SU-DHL-6 (cell line): ENCODE measurements around the gene UBLCP1.
"Not testable (repeated sequence)": the region's sequence is repeated elsewhere in the genome, so short reads cannot be mapped to it uniquely, and the experiment has no call there.

ENCODE experiments used
- H2AFZ ChIP-seq: fragments of 200-600 bp; sonication (generic); 2 replicates; pipeline ENCODE4 v1.6.1; 2014; ENCODE audit warnings: low read depth, mild to moderate bottlenecking, moderate library complexity, mixed read lengths, antibody characterized with exemption, low read length; ENCODE audit not compliant: severe bottlenecking
- H3F3A ChIP-seq: fragments of 200-600 bp; shearing (Covaris generic); 2 replicates; pipeline ENCODE4 v1.6.0; 2016; ENCODE audit warnings: antibody characterized with exemption, mild to moderate bottlenecking; ENCODE audit not compliant: insufficient read depth
- H3K27ac ChIP-seq: fragments of 200-600 bp; sonication (generic); 2 replicates; pipeline ENCODE4 v1.5.1; 2016; ENCODE audit warnings: low read depth, mild to moderate bottlenecking, low read length, moderate library complexity, mixed read lengths
- H3K27me3 ChIP-seq: fragments of 200-600 bp; sonication (generic), shearing (Covaris generic); 2 replicates; pipeline ENCODE4 v1.6.0; 2014; ENCODE audit warnings: mild to moderate bottlenecking, low read length
- H3K36me3 ChIP-seq: fragments of 200-600 bp; sonication (generic); 2 replicates; pipeline ENCODE4 v1.6.1; 2014; ENCODE audit warnings: mild to moderate bottlenecking, low read length, mixed read lengths
- H3K4me2 ChIP-seq: fragments of 300-600, 200-600 bp; shearing (Covaris generic), sonication (generic); 2 replicates; pipeline ENCODE4 v1.6.0; 2014; ENCODE audit warnings: low read length, low read depth, mild to moderate bottlenecking; ENCODE audit not compliant: poor library complexity, severe bottlenecking
- H3K4me3 ChIP-seq: fragments of 200-600 bp; sonication (generic); 2 replicates; pipeline ENCODE4 v1.5.1; 2014; ENCODE audit warnings: antibody characterized with exemption, low read length, mild to moderate bottlenecking, mixed read lengths; ENCODE audit not compliant: insufficient read depth, poor library complexity, severe bottlenecking
- H3K79me2 ChIP-seq: fragments of 200-600 bp; sonication (generic); 2 replicates; pipeline ENCODE4 v1.6.1; 2014; ENCODE audit warnings: mild to moderate bottlenecking, low read length, moderate library complexity; ENCODE audit not compliant: insufficient read depth
- H3K9ac ChIP-seq: fragments of 200-600 bp; sonication (generic); 2 replicates; pipeline ENCODE4 v1.7.0; 2014; ENCODE audit warnings: mild to moderate bottlenecking, low read length
- H3K9me2 ChIP-seq: fragments of 200-600 bp; sonication (generic); replicated peaks from 2 replicates; pipeline ENCODE4 v1.6.1; 2014; ENCODE audit warnings: low read length; ENCODE audit not compliant: insufficient read depth
- H3K9me3 ChIP-seq: fragments of 200-600 bp; sonication (generic); 2 replicates; pipeline ENCODE4 v1.6.1; 2014; ENCODE audit warnings: low read length, mixed read lengths; ENCODE audit not compliant: insufficient read depth
- H4K20me1 ChIP-seq: fragments of 200-600 bp; sonication (generic); 2 replicates; pipeline ENCODE4 v1.6.1; 2014; ENCODE audit warnings: low read depth, mild to moderate bottlenecking, antibody characterized with exemption, low read length, moderate library complexity, mixed read lengths
- EZH2phosphoT487 ChIP-seq: fragments of 200-600 bp; sonication (generic), shearing (Covaris generic); conservative IDR thresholded peaks from 2 replicates; pipeline ENCODE4 v1.6.1; 2018; ENCODE audit warnings: mild to moderate bottlenecking, antibody characterized with exemption, low read length, moderate library complexity, mixed read lengths
- TF ChIP-seq, protein P1 (sequence below): fragments of 200-600 bp; sonication (generic); IDR thresholded peaks from one replicate; pipeline ENCODE4 v1.5.1; 2017; ENCODE audit warnings: antibody characterized with exemption, mild to moderate bottlenecking, low read length, moderate library complexity; ENCODE audit not compliant: insufficient read depth, poor library complexity, severe bottlenecking

UBLCP1 gene

DNA sequence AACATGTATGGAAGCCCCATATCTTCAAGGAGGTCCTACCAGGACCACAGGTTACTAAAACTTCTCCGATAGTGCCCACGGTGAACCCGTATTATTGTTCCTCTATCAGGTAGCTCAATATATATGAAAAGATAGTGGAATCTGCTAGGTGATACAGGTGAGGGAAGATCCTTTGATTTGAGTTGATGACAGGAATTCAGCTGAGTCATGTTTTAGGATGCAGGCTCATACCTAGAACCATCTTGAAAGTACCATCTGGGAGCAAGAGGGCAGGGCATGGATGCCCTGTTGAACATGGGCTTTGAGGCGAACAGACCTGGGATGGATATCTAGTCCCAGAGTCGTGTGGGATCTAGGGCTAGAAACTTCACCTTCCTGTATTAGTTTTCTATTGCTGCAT is 31.8 kb downstream of the UBLCP1 start:
- no peak overlapping the region for H2AFZ ChIP-seq
- no peak overlapping the region for H3K4me3 ChIP-seq
- no peaks in the 10 kb centered on the region for H4K20me1 ChIP-seq
- no peaks in the 10 kb centered on the region for H3K79me2 ChIP-seq
- H3K9ac ChIP-seq, result no peak overlapping the region
- H3K27ac ChIP-seq, result no peak overlapping the region
- H3F3A ChIP-seq, result no peaks in the 10 kb centered on the region
- H3K36me3 ChIP-seq, result no peaks in the 10 kb centered on the region
- TF ChIP-seq EZH2phosphoT487, result no peak
- TF ChIP-seq, protein P1, sequence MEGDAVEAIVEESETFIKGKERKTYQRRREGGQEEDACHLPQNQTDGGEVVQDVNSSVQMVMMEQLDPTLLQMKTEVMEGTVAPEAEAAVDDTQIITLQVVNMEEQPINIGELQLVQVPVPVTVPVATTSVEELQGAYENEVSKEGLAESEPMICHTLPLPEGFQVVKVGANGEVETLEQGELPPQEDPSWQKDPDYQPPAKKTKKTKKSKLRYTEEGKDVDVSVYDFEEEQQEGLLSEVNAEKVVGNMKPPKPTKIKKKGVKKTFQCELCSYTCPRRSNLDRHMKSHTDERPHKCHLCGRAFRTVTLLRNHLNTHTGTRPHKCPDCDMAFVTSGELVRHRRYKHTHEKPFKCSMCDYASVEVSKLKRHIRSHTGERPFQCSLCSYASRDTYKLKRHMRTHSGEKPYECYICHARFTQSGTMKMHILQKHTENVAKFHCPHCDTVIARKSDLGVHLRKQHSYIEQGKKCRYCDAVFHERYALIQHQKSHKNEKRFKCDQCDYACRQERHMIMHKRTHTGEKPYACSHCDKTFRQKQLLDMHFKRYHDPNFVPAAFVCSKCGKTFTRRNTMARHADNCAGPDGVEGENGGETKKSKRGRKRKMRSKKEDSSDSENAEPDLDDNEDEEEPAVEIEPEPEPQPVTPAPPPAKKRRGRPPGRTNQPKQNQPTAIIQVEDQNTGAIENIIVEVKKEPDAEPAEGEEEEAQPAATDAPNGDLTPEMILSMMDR, result no peak
- H3K4me2 ChIP-seq, result no peak overlapping the region
- no peaks in the 10 kb centered on the region; the same call in 1 of the 2 replicates for H3K9me3 ChIP-seq
- no peaks in the 10 kb centered on the region for H3K9me2 ChIP-seq
- no peaks in the 10 kb centered on the region for H3K27me3 ChIP-seq

- not testable (repeated sequence) for H3K4me2 ChIP-seq, H4K20me1 ChIP-seq, H3K79me2 ChIP-seq, H3F3A ChIP-seq, H3K9me2 ChIP-seq, H3K9me3 ChIP-seq, H2AFZ ChIP-seq, H3K27me3 ChIP-seq, H3K36me3 ChIP-seq, H3K9ac ChIP-seq, H3K4me3 ChIP-seq, H3K27ac ChIP-seq
Observed at GRCh38 chr5:159297300-159297699, 34.2 kb downstream of the UBLCP1 start.

DNA sequence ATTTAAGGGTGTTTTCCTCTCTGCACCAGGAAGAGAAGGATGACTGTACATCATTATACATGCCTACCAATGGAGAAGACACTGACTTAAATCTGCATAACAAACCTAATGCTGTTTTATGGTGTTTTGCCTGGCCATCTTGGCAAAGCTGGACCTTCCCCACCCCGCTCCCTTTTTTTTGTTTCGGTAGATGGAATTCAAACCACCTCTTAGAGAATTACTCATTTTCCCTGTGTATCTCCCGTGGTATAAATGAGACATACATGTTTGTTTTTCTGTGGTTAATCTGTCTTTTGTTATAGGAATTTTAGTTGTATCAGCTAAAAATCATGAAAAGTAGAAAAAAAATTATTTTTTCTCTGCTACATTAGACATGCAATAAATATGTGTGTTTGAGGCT is 38.4 kb downstream of the UBLCP1 start:
- no peak overlapping the region for H3K4me3 ChIP-seq
- no peaks in the 10 kb centered on the region for H3K79me2 ChIP-seq
- no peak overlapping the region for H3K27ac ChIP-seq
- no peaks in the 10 kb centered on the region for H3K9me2 ChIP-seq
- H3K9ac ChIP-seq, result no peak overlapping the region
- peaks cover 2% of the 10 kb centered on the region; the same call in 1 of the 2 replicates for H3K36me3 ChIP-seq
- no peaks in the 10 kb centered on the region for H3K27me3 ChIP-seq
- no peak overlapping the region for H3K4me2 ChIP-seq
- H3K9me3 ChIP-seq, result peaks cover 10% of the 10 kb centered on the region; the same call in 1 of the 2 replicates
- H2AFZ ChIP-seq, result no peak overlapping the region
- H4K20me1 ChIP-seq, result no peaks in the 10 kb centered on the region
- TF ChIP-seq, protein P1, result no peak
- no peaks in the 10 kb centered on the region for H3F3A ChIP-seq

DNA sequence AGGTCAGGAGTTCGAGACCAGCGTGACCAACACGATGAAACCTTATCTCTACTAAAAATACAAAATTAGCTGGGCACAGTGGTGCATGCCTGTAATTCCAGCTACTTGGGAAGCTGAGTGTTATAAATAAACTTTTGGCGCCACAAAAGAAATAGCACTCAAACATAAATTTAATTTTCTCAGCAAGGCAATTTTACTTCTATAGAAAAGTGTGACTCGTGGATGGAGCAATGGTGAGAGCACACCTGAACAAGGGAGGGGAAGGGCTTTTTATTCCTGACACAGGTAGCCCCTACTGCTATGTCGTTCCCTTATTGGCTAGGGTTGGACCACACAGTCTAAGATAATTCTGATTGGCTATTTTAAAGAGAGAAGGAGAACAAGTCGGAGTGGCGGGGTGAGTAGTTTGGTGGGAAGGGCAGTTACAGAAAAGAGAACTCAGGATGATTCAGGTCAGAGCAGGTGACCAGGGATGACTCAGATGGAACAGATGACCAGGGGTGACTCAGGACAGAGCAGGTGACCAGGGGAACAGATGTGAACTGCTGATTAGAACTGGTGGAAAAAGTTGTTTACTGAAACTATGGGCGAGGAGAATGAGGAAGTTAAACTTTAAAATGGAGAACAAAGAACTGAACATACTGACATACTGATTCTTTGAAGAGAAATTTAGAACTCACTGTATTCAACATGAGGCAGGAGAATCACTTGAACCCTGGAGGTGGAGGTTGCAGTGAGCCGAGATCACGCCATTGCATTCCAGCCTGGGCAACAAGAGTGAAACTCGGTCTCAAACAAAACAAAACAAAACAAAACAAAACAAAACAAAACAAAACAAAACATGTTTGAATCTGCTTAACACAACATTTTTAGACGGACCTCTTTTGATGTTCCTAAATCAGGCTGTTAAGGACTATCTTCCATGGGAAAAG is 39.1 kb downstream of the UBLCP1 start:
- peaks cover 10% of the 10 kb centered on the region; the same call in 1 of the 2 replicates for H3K9me3 ChIP-seq
- not testable (repeated sequence) for H3K36me3 ChIP-seq, H3K4me2 ChIP-seq, H3K9ac ChIP-seq, H3K27ac ChIP-seq, H4K20me1 ChIP-seq, H3K9me2 ChIP-seq, H3K4me3 ChIP-seq, H3F3A ChIP-seq, H2AFZ ChIP-seq, H3K79me2 ChIP-seq, H3K27me3 ChIP-seq
